Endothelial cell of umbilical vein (primary cell): ENCODE measurements around the gene PALMD. TPM values are rescaled to one million over a fixed set of nuclear protein-coding genes. Genes with fewer than 3 reads are reported as not detected.

ENCODE experiments used
- BruUV-seq: library from RNA; stranded (reverse); fragments of 400-500 nt; replicated peaks from 2 replicates; lab custom pipeline; 2021; lab: Mats Ljungman, UMichigan
- CTCF ChIA-PET: fragments of 300-600, 350-600 bp; sonication (Branson Sonifier 250); formaldehyde crosslinking; loops from one replicate; lab custom pipeline; 2021; ENCODE audit warnings: antibody characterized with exemption, inconsistent platforms; lab: Charles Lee
- POLR2A ChIA-PET: fragments of 300-600, 350-600 bp; sonication (Branson Sonifier 250); formaldehyde crosslinking; loops from one replicate; lab custom pipeline; 2021; ENCODE audit warnings: antibody characterized with exemption, inconsistent platforms; lab: Charles Lee
- DNase-seq: peaks from one replicate; pipeline ENCODE4 v3.0.0-alpha.2; 2011; ENCODE audit warnings: low read depth, low spot score
- FAIRE-seq: peaks from 2 replicates; lab custom pipeline; 2011; peaks lifted over from hg19 to GRCh38; lab: Jason Lieb, UNC
- H2AFZ ChIP-seq: 2 replicates; pipeline ENCODE4 v1.6.0; 2012; ENCODE audit warnings: low read depth, low read length, control low read depth, inconsistent platforms
- H3K27ac ChIP-seq: 2 replicates; pipeline ENCODE4 v1.5.1; 2011; ENCODE audit warnings: low read depth, mild to moderate bottlenecking, control low read depth, low read length, moderate library complexity; ENCODE audit not compliant: insufficient read depth
- H3K27me3 ChIP-seq, 2 experiments: 2 replicates each; pipeline versions ENCODE4 v1.6.0 to v1.6.1; 2011; ENCODE audit warnings: low read length in 2 of 2, mixed read lengths in 1 of 2; ENCODE audit not compliant: control insufficient read depth in 2 of 2, insufficient read depth in 2 of 2
- H3K36me3 ChIP-seq, 2 experiments: 2 replicates in 1 of 2; 3 replicates in 1 of 2; pipeline ENCODE4 v1.5.1; 2011; ENCODE audit warnings: low read length in 2 of 2, mild to moderate bottlenecking in 1 of 2, moderate library complexity in 1 of 2; ENCODE audit not compliant: control insufficient read depth in 2 of 2, insufficient read depth in 2 of 2; ENCODE audit errors: extremely low read depth in 1 of 2
- H3K4me1 ChIP-seq: 3 replicates; pipeline ENCODE4 v1.5.1; 2011; ENCODE audit warnings: mild to moderate bottlenecking, low read length; ENCODE audit not compliant: control insufficient read depth, insufficient read depth; ENCODE audit errors: extremely low read depth
- H3K4me2 ChIP-seq: 2 replicates; pipeline ENCODE4 v1.6.1; 2011; ENCODE audit warnings: low read length, control low read depth, mixed read lengths; ENCODE audit not compliant: insufficient read depth
- H3K4me3 ChIP-seq, 3 experiments: fragments of 200-600 bp in 1 of 3; sonication (generic), shearing (Covaris generic) in 1 of 3; replicated peaks in 1 of 3; 2 replicates each; pipeline ENCODE4 v1.5.1; 2011 to 2016; ENCODE audit warnings: control low read depth in 3 of 3, low read length in 3 of 3, mild to moderate bottlenecking in 2 of 3, inconsistent platforms in 1 of 3, low read depth in 1 of 3, moderate library complexity in 1 of 3; ENCODE audit not compliant: insufficient read depth in 1 of 3
- H3K79me2 ChIP-seq: 2 replicates; pipeline ENCODE4 v1.6.0; 2012; ENCODE audit warnings: low read length, inconsistent platforms; ENCODE audit not compliant: control insufficient read depth, insufficient read depth
- H3K9ac ChIP-seq: replicated peaks from 2 replicates; pipeline ENCODE3; 2011; ENCODE audit warnings: low read length, control low read depth; ENCODE audit not compliant: insufficient read depth; ENCODE audit errors: extremely low read depth
- H3K9me1 ChIP-seq: replicated peaks from 3 replicates; pipeline ENCODE4 v1.6.0; 2011; ENCODE audit warnings: mild to moderate bottlenecking, low read length; ENCODE audit not compliant: control insufficient read depth, insufficient read depth; ENCODE audit errors: extremely low read depth
- H3K9me3 ChIP-seq: replicated peaks from 2 replicates; pipeline ENCODE4 v1.5.1; 2012; ENCODE audit warnings: low read length, inconsistent platforms; ENCODE audit not compliant: control insufficient read depth, insufficient read depth
- H4K20me1 ChIP-seq: replicated peaks from 2 replicates; pipeline ENCODE3; 2011; ENCODE audit warnings: mild to moderate bottlenecking, low read length; ENCODE audit not compliant: control insufficient read depth, insufficient read depth; ENCODE audit errors: extremely low read depth
- CTCF ChIP-seq, 2 donors: IDR thresholded peaks; 1 replicate in 1 of 2; 2 replicates in 1 of 2; pipeline ENCODE4 v1.5.1; 2011; ENCODE audit warnings: low read length in 2 of 2, mild to moderate bottlenecking in 2 of 2, moderate library complexity in 2 of 2, control low read depth in 1 of 2, inconsistent platforms in 1 of 2, low read depth in 1 of 2; ENCODE audit not compliant: insufficient read depth in 1 of 2; ENCODE audit errors: extremely low read depth in 1 of 2
- EZH2 ChIP-seq: IDR thresholded peaks from 2 replicates; pipeline ENCODE4 v1.6.1; 2012; ENCODE audit warnings: borderline replicate concordance, low read depth, mild to moderate bottlenecking, moderate library complexity, low read length, inconsistent platforms; ENCODE audit not compliant: severe bottlenecking
- FOS ChIP-seq: IDR thresholded peaks from 2 replicates; pipeline ENCODE4 v1.6.1; 2011; ENCODE audit warnings: mild to moderate bottlenecking, low read length, moderate library complexity, borderline replicate concordance; ENCODE audit not compliant: insufficient read depth
- JUN ChIP-seq: IDR thresholded peaks from 2 replicates; pipeline ENCODE4 v1.6.1; 2011; ENCODE audit warnings: borderline replicate concordance, low read depth; ENCODE audit not compliant: insufficient read length, insufficient read depth
- dilution Hi-C: fragments of 300-500 bp; cut with MboI; formaldehyde crosslinking; loops from one replicate; pipeline ENCODE4 v1.15.0; 2019; ENCODE audit warnings: low sequenced_read_pairs; ENCODE audit not compliant: extremely low pct_ligation_motif_present
- intact Hi-C: fragments of 100-400 bp; cut with micrococcal nuclease; formaldehyde crosslinking; loops from one replicate; pipeline ENCODE4 v1.10.0; 2022
- polyA plus RNA-seq, 4 experiments: library from polyadenylated mRNA; depleted of rRNA in 3 of 4; stranded (reverse) in 3 of 4; unstranded in 1 of 4; fragments of >200 nt; gene quantifications; 2 replicates each; pipeline versions ENCODE4 v1.2.1 to v1.2.3, GENCODE V29; 2011 to 2012; ENCODE audit warnings: missing spikeins in 1 of 4
- total RNA-seq: library from RNA; stranded (reverse); gene quantifications from 2 replicates; pipeline ENCODE4 v1.2.3, GENCODE V29; 2021

PALMD gene
- total and polyA plus RNA-seq, 2 donors (not counting 3 experiments of a cell fraction or from before 2014, with no cell fraction given) = 52.6 to 137 TPM

- no TSS peak for BruUV-seq
- Histone ChIP-seq H3K4me1 (peaks cover 19% of the 10 kb centered on the region), H3K79me2 (no peaks in the 10 kb centered on the region), H3K4me2 (peak overlapping the region; percentile 43), H3K9me3 (no peaks in the 10 kb centered on the region), H3K9me1 (no peaks in the 10 kb centered on the region), H3K27ac (peak overlapping the region; percentile 13), H3K36me3 (no peaks in the 10 kb centered on the region), H3K27me3 (no peaks in the 10 kb centered on the region), H3K4me3 (no peak overlapping the region), H3K9ac (peak overlapping the region; percentile 51), H2AFZ (peak overlapping the region; percentile 3), H4K20me1 (no peaks in the 10 kb centered on the region)
- peak; percentile 55 for DNase-seq
- CTCF ChIA-PET = interaction anchor here (0.7 to 3.4 kb wide), 5 partner anchors 11 to 933 kb away, joined by 3 to 9 read pairs (median 6); no protein-coding TSS in a partner anchor
- dilution Hi-C loops = no loop called here
- no peak for FAIRE-seq
- intact Hi-C loops = loop anchor here (1.0 to 10.0 kb wide), 4 partner anchors 36 to 823 kb away; no protein-coding TSS in a partner anchor
- POLR2A ChIA-PET = no interaction called here
- TF ChIP-seq FOS (peak; percentile 37), EZH2 (no peak), CTCF (IDR thresholded peaks at IDR 0.05; ENCODE audit: extremely low read depth in 1 of 2, insufficient read depth in 1 of 2, low read depth in 1 of 2, low read length in 2 of 2) (no peak), JUN (peak; percentile 23)
These were observed 81.8 kb downstream of the PALMD start for GRCh38 chr1:99727575-99728185.
